Frontal cortex (tissue), 4 donors: ENCODE results near the gene AVPI1. TPM values are rescaled to one million over a fixed set of nuclear protein-coding genes. Genes with fewer than 3 reads are reported as not detected.
"Not testable (repeated sequence)": the region's sequence is repeated elsewhere in the genome, so short reads cannot be mapped to it uniquely, and the experiment has no call there.

Source experiments
- DNase-seq, 2 donors: peaks; one replicate each; pipeline ENCODE4 v3.0.0; 2012; ENCODE audit warnings: low spot score in 2 of 2
- FAIRE-seq: peaks from 2 replicates; lab custom pipeline; 2012; peaks lifted over from hg19 to GRCh38; lab: Jason Lieb, UNC
- total RNA-seq: library from RNA; depleted of rRNA; stranded (reverse); fragments of >200 nt; gene quantifications from one replicate; pipeline ENCODE4 v1.2.3, GENCODE V29; 2014
- donor health status: control.
- donor health status: control.
- donor health status: control.

AVPI1 gene
- total RNA-seq, 1 donor from 2014 or later, result 2.4 TPM

DNA sequence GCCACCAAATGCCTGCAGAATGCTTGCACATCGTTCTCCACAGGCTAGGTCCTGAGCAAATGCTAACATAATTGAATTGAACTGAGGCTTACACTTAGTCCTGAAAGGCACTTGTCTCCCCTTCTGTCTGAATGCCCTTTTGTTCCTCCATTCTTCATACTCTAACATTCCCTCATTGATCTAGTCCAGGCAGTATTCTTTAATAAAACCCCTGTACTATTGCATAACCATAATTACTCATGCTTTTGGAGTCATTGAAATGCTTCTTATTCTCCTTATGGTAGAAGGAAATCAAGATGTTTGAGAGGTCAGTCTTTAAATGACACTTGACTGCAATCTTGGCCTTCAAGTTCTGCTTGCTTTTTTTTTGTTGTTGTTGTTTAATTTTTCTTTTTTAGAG, 39.5 kb downstream of the AVPI1 start:
- no peak for DNase-seq
- FAIRE-seq, result no peak

- DNase-seq (no peak), FAIRE-seq (no peak)
These were observed 42.1 kb downstream of the AVPI1 start for GRCh38 chr10:97644936-97645335.

DNA sequence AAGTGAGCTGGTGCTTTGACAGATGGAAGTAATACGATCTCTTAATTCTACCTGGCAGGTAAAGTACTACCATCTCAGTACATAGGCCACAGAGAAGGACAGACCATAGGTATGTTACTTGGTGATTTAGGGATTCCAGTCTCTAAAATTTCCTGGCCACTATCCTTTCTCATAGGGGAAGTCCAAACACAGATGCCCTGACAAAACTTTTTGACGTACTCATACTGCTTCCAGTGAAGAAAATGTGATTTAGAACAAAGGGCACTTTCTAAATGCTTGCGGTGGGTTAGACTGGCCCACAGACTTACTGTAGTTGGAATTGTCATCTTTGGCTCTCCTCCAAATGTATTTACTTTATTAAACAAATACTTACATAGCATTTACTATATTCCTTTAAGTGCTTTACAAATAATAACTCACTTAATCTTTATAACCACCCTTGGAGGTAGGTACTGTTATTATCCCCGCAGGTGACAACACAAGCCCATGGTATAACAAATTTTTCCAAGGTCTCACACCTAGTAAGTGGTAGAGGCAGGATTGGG, 43.5 kb downstream of the AVPI1 start:
- FAIRE-seq, result no peak
- DNase-seq, result no peak

DNA sequence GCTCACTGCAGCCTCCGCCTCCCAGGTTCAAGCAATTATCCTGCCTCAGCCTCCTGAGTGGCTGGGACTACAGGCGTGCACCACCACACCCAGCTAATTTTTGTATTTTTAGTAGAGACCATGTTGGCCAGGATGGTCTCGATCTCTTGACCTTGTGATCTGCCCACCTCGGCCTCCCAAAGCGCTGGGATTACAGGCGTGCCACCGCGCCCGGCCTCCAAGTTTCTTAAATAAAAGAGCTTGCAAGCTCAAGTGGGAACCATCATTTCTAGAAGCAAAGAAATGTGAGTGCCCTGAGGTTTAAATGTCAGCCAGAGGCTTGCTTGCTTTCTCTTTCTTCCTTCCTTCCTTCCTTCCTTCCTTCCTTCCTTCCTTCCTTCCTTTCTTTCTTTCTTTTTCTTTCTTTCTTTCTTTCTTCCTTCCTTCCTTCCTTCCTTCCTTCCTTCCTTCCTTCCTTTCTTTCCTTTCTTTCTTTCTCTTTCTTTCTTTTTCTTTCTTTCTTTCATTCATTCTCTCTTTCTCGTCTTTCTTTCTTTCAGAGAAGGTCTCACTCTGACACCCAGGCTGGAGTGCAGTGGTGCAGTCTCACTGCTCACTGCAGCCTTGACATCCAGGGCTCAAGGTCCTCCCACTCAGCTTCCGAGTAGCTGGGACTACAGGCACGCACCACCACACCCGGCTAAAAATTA, 44.4 kb downstream of the AVPI1 start:
- DNase-seq, FAIRE-seq: not testable (repeated sequence)

DNA sequence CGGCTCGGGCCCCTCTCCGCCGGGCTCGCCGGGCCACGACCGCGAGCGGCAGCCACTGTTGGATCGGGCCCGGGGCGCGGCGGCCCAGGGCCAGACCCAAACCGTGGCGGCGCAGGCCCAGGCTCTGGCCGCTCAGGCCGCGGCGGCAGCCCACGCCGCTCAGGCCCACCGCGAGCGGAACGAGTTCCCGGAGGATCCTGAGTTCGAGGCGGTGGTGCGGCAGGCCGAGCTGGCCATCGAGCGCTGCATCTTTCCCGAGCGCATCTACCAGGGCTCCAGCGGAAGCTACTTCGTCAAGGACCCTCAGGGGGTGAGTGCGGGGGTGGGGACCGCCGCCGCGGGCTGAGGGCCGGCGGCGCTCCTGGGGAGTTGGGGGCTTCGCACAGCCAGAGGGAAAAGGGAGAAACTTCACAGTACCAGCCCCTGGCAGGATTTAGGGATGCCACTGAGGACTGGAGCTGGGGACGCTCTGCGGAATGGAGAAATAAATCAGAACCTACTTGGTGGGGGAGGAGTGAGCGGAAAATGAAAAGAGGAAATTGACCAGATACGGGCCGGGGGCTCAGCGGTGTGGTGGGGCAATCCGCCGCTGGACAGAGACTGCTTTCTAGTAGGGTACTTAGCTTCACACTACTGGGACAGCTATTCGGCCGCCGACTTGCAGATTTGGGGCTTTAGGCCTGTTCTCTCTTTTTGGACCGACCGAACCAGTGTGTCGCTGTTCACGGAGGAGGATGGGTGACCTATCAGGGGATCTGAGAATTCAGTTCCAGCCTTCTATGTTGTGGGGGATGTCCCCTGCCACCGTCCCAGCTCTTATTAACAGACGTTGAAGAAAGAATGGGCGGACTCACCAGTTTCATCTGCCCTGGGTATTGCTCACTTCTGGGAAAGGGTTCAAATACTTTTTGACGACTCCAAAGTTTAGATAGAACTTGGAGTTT, 45.9 kb downstream of the AVPI1 start:
- no peak for FAIRE-seq
- peak; percentile 26 to 42 for DNase-seq

DNA sequence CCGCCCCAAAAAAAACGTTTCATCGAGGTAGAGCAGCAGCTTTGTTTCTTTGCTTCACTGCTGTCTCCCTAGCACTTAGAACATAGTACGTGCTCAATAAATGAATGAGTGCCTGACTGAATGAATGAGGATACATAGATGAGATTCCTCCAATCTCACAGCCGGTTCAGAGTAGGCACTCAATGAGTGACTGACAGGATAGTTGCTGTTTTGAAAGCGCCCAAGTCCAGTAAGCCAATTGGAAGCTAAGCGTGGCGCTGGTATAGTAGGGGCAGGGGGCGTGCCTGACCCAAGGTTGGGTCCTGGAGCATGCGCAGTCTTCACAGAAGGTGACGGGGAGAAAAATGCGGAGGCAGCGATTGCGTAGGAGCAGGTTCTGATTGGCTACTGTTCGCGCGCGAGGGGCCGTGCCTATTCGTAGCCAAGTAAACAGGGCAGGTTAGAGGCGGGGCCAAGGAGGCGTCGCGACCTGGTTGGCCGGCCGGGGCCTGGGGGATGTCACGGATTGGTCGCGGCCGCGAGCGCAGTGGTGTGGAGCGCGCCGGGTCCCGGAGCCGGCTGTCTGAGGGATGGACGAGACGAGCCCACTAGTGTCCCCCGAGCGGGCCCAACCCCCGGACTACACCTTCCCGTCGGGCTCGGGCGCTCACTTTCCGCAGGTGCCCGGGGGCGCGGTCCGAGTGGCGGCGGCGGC, 46.7 kb downstream of the AVPI1 start, which contains the start of gene PI4K2A:
PI4K2A (plus strand) TSS at position 498 of the 694 bp plus-strand sequence; CDS start at position 570, 72 bp downstream.
- FAIRE-seq, result peak; percentile 94
- DNase-seq, result peak; percentile 97 to 98

DNA sequence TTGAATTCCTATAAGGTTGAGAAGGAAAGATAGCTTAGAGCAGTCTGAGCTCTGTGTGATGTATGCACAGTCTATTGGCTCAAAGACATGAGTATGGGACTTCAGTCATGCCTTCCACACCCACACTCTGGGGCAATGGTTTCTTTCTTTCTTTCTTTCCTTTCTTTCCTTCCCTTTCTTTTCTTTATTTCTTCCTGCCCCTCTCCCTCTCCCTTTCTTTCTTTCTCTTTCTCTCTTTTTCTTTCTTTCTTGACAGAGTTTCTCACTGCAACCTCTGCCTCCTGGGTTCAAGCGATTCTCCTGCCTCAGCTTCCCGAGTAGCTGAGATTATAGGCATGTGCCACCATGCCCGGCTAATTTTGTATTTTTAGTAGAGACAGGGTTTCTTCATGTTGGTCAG, 48.0 kb downstream of the AVPI1 start:
- DNase-seq, FAIRE-seq: not testable (repeated sequence)

DNA sequence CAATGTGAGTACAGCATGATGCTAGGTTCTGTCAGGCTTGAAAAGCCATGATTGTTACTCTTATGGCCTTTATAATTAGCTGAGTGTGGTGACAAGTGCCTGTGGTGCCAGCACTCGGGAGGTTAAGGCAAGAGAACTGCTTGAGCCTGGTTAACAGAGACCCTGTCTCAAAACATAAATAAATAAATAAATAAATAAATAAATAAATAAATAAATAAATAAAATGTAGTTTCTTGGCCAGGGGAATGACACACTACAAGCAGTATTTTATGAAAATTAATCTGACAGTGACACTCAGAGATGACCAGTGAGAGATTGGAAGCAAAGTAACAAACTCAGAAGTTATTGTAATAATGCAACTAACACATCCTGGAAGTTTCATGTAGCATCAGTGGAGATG, 51.5 kb downstream of the AVPI1 start:
- FAIRE-seq, result no peak

GRCh38 chr10:97633921-97634320, 53.1 kb downstream of the AVPI1 start:
- FAIRE-seq, result no peak
- no peak for DNase-seq

More for the DNA sequence above, 51.5 kb downstream of the AVPI1 start:
- no peak for DNase-seq

GRCh38 chr10:97632949-97633884, 53.8 kb downstream of the AVPI1 start, which contains the start of gene MORN4:
Gene MORN4 (minus strand): TSS chr10:97633500. CDS start chr10:97619653, 13,847 bp downstream.
- FAIRE-seq, result no peak
- DNase-seq, result peak; percentile 68 to 85

- DNase-seq (no peak), FAIRE-seq (no peak)
These were observed 55.9 kb downstream of the AVPI1 start for GRCh38 chr10:97631098-97631497.

DNA sequence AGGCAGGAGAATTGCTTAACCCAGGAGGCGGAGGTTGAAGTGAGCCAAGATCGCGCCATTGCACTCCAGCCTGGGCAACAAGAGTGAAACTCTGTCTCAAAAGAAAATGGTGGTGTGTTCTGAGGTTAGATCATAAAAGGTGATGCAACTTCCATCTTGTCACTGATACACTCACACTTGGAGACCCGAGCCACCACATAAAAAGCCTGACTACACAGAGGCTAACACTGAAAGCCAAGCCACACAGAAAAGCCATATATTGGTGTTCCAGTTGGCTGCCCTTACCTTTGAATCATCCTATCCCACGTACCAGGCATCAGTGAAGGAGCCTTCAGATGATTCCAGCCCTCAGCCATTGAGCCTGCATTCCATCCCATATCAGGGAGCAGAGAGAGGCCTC, 57.8 kb downstream of the AVPI1 start:
- no peak for FAIRE-seq
- DNase-seq, result no peak

- FAIRE-seq (no peak), DNase-seq (no peak)
These were observed 58.8 kb downstream of the AVPI1 start for GRCh38 chr10:97628228-97628627.

GRCh38 chr10:97627731-97628130, 59.3 kb downstream of the AVPI1 start:
- DNase-seq (no peak), FAIRE-seq (no peak)

Other genes starting within 250 kb of the AVPI1 start
- 52.6 TPM for gene EXOSC1, start 241.2 kb downstream of the AVPI1 start, total RNA-seq
- 22.0 TPM for gene ZDHHC16, start 241.1 kb downstream of the AVPI1 start, total RNA-seq
- gene MMS19, start 188.8 kb downstream of the AVPI1 start, total RNA-seq, result 44.0 TPM
- gene UBTD1, start 188.3 kb downstream of the AVPI1 start, total RNA-seq, result 1.6 TPM
- not detected for gene ANKRD2, start 114.5 kb downstream of the AVPI1 start, total RNA-seq
- 0.41 TPM for gene HOGA1, start 102.9 kb downstream of the AVPI1 start, total RNA-seq
- gene C10orf62, start 97.5 kb downstream of the AVPI1 start, total RNA-seq, result not detected
- gene MORN4, start 53.7 kb downstream of the AVPI1 start, total RNA-seq, result 35.5 TPM
- gene PI4K2A, start 46.6 kb downstream of the AVPI1 start, total RNA-seq, result 11.0 TPM
- 6.1 TPM for gene MARVELD1, start 26.5 kb upstream of the AVPI1 start, total RNA-seq
- gene ZFYVE27, start 49.9 kb upstream of the AVPI1 start, total RNA-seq, result 45.2 TPM
- gene SFRP5, start 84.8 kb upstream of the AVPI1 start, total RNA-seq, result 1.6 TPM
- gene GOLGA7B, start 162.6 kb upstream of the AVPI1 start, total RNA-seq, result 17.9 TPM